Mesenchymal stem cell (in vitro differentiated cells and primary cell): Measurements from ENCODE around the gene TRAFD1.
A peak's percentile ranks its signal among the peaks of the same experiment; 100 is the strongest.

ENCODE experiments used
- DNase-seq: peaks from one replicate; pipeline ENCODE4 v3.0.0-alpha.2; 2013
- H2AFZ ChIP-seq: one replicate; pipeline ENCODE4 v1.6.1; 2013; ENCODE audit warnings: low read depth, mild to moderate bottlenecking, control low read depth, inconsistent platforms, low read length, moderate library complexity
- H2AK5ac ChIP-seq: 2 replicates; pipeline ENCODE4 v1.6.1; 2013; ENCODE audit warnings: low read length, moderate library complexity, mild to moderate bottlenecking, inconsistent platforms; ENCODE audit not compliant: severe bottlenecking
- H2BK120ac ChIP-seq: one replicate; pipeline ENCODE4 v1.6.1; 2013; ENCODE audit warnings: low read depth, mild to moderate bottlenecking, inconsistent platforms, low read length, moderate library complexity
- H2BK12ac ChIP-seq, 2 experiments: one replicate each; pipeline ENCODE4 v1.6.1; 2013; ENCODE audit warnings: inconsistent platforms in 2 of 2, low read length in 2 of 2, mild to moderate bottlenecking in 2 of 2, moderate library complexity in 2 of 2, control low read depth in 1 of 2
- H2BK15ac ChIP-seq: one replicate; pipeline ENCODE4 v1.6.1; 2013; ENCODE audit warnings: mild to moderate bottlenecking, low read depth, inconsistent platforms; ENCODE audit not compliant: poor library complexity, severe bottlenecking
- H2BK5ac ChIP-seq: 2 replicates; pipeline ENCODE4 v1.6.1; 2013; ENCODE audit warnings: low read depth, mild to moderate bottlenecking, low read length, control low read depth, inconsistent platforms; ENCODE audit not compliant: poor library complexity, severe bottlenecking
- H3K14ac ChIP-seq, 2 experiments: one replicate each; pipeline ENCODE4 v1.6.1; 2013; ENCODE audit warnings: inconsistent platforms in 2 of 2, low read length in 2 of 2, control low read depth in 1 of 2, mild to moderate bottlenecking in 1 of 2, moderate library complexity in 1 of 2
- H3K18ac ChIP-seq, 2 experiments: one replicate each; pipeline ENCODE4 v1.6.1; 2013; ENCODE audit warnings: inconsistent platforms in 2 of 2, low read length in 2 of 2, control low read depth in 1 of 2, low read depth in 1 of 2, mild to moderate bottlenecking in 1 of 2
- H3K23ac ChIP-seq, 2 experiments: one replicate each; pipeline ENCODE4 v1.6.1; 2013; ENCODE audit warnings: inconsistent platforms in 2 of 2, low read length in 2 of 2, mild to moderate bottlenecking in 2 of 2, moderate library complexity in 2 of 2, control low read depth in 1 of 2
- H3K27ac ChIP-seq: 2 replicates; pipeline ENCODE4 v1.5.1; 2013; ENCODE audit warnings: mild to moderate bottlenecking, moderate library complexity, low read length, control low read depth, inconsistent platforms; ENCODE audit not compliant: poor library complexity, severe bottlenecking
- H3K27me3 ChIP-seq, 2 experiments: 2 replicates each; pipeline versions ENCODE4 v1.6.1 to v1.7.0; 2013; ENCODE audit warnings: low read length in 2 of 2, mild to moderate bottlenecking in 2 of 2, moderate library complexity in 2 of 2, control low read depth in 1 of 2, inconsistent platforms in 1 of 2; ENCODE audit not compliant: control insufficient read depth in 1 of 2, insufficient read depth in 1 of 2
- H3K36me3 ChIP-seq, 2 experiments: 2 replicates each; pipeline versions ENCODE4 v1.6.1 to v1.7.0; 2013; ENCODE audit warnings: low read length in 2 of 2, control low read depth in 1 of 2, inconsistent platforms in 1 of 2, low read depth in 1 of 2, mild to moderate bottlenecking in 1 of 2; ENCODE audit not compliant: insufficient read depth in 2 of 2, control insufficient read depth in 1 of 2
- H3K4ac ChIP-seq, 2 experiments: one replicate each; pipeline ENCODE4 v1.6.1; 2013; ENCODE audit warnings: inconsistent platforms in 2 of 2, low read length in 2 of 2, mild to moderate bottlenecking in 2 of 2, moderate library complexity in 2 of 2, control low read depth in 1 of 2, low read depth in 1 of 2
- H3K4me1 ChIP-seq: 2 replicates; pipeline ENCODE4 v1.6.1; 2013; ENCODE audit warnings: low read depth, low read length, control low read depth; ENCODE audit not compliant: control insufficient read depth, insufficient read depth
- H3K4me2 ChIP-seq: 2 replicates; pipeline ENCODE4 v1.6.1; 2013; ENCODE audit warnings: low read length, mild to moderate bottlenecking, inconsistent platforms; ENCODE audit not compliant: poor library complexity, severe bottlenecking
- H3K4me3 ChIP-seq, 2 experiments: 2 replicates each; pipeline versions ENCODE4 v1.5.1 to v1.7.0; 2013; ENCODE audit warnings: low read length in 2 of 2, mild to moderate bottlenecking in 2 of 2, control low read depth in 1 of 2, low read depth in 1 of 2; ENCODE audit not compliant: insufficient read depth in 1 of 2
- H3K79me1 ChIP-seq: replicated peaks from 2 replicates; pipeline ENCODE4 v1.6.1; 2013; ENCODE audit warnings: mild to moderate bottlenecking, control low read depth, low read length, inconsistent platforms; ENCODE audit not compliant: poor library complexity, severe bottlenecking
- H3K9ac ChIP-seq: 2 replicates; pipeline ENCODE4 v1.7.0; 2013; ENCODE audit warnings: mild to moderate bottlenecking, low read length, moderate library complexity
- H3K9me3 ChIP-seq: 2 replicates; pipeline ENCODE4 v1.7.0; 2013; ENCODE audit warnings: mild to moderate bottlenecking, low read length; ENCODE audit not compliant: control insufficient read depth
- H4K8ac ChIP-seq: one replicate; pipeline ENCODE4 v1.6.1; 2013; ENCODE audit warnings: inconsistent platforms, mild to moderate bottlenecking, low read length, moderate library complexity
- H4K91ac ChIP-seq: one replicate; pipeline ENCODE4 v1.6.1; 2013; ENCODE audit warnings: mild to moderate bottlenecking, low read length, inconsistent platforms
- WGBS: methylation state at CpG from one replicate; pipeline ENCODE4 v1.1.7; 2013; ENCODE audit warnings: mixed read lengths; 5-methylcytosine and 5-hydroxymethylcytosine counted together

TRAFD1 gene

GRCh38 chr12:112122823-112123690 lies 2.3 kb upstream of the TRAFD1 start:
- Histone ChIP-seq H4K8ac (no peak overlapping the region), H3K4me1 (peaks cover 11% of the 10 kb centered on the region), H3K36me3 (no peaks in the 10 kb centered on the region), H2AFZ (no peak overlapping the region), H3K9ac (peak overlapping the region; percentile 67), H3K4me2 (no peak overlapping the region), H3K23ac (peak overlapping the region in 1 of 2 experiments; percentile 52), H3K9me3 (no peaks in the 10 kb centered on the region), H3K14ac (peak overlapping the region in 1 of 2 experiments; percentile 71), H2BK12ac (peak overlapping the region; percentile 84 to 90), H3K27ac (no peak overlapping the region), H2AK5ac (no peak overlapping the region), H3K4me3 (peak overlapping the region in 1 of 2 experiments; percentile 10), H2BK15ac (peak overlapping the region; percentile 93), H4K91ac (peak overlapping the region; percentile 25), H2BK5ac (no peak overlapping the region), H2BK120ac (peak overlapping the region; percentile 27), H3K18ac (peak overlapping the region; percentile 79 to 90), H3K4ac (peak overlapping the region; percentile 24 to 73), H3K79me1 (peaks cover 6% of the 10 kb centered on the region), H3K27me3 (no peaks in the 10 kb centered on the region)
- 70% methylated on average over 6 of the region's 12 CpGs for WGBS
- peak; percentile 96 for DNase-seq

- no peaks in the 10 kb centered on the region for H3K9me3 ChIP-seq
- H3K23ac ChIP-seq, result no peak overlapping the region
- no peak overlapping the region for H3K14ac ChIP-seq
- DNase-seq, result no peak
- H3K4ac ChIP-seq, result no peak overlapping the region
- peak overlapping the region in 1 of 2 experiments; percentile 94 for H3K4me3 ChIP-seq
- no peaks in the 10 kb centered on the region for H3K27me3 ChIP-seq
- no peak overlapping the region for H4K91ac ChIP-seq
- H3K27ac ChIP-seq, result peak overlapping the region; percentile 26
- no CpG with 5 or more reads among the region's 1 CpG for WGBS
- H2BK12ac ChIP-seq, result no peak overlapping the region
- no peak overlapping the region for H3K18ac ChIP-seq
- H3K4me1 ChIP-seq, result peaks cover 17% of the 10 kb centered on the region
- no peak overlapping the region for H2AFZ ChIP-seq
- peak overlapping the region; percentile 7 for H3K9ac ChIP-seq
- no peak overlapping the region for H2BK120ac ChIP-seq
- H3K4me2 ChIP-seq, result peak overlapping the region; percentile 61
- H4K8ac ChIP-seq, result no peak overlapping the region
- no peak overlapping the region for H2AK5ac ChIP-seq
- no peaks in the 10 kb centered on the region for H3K36me3 ChIP-seq
- no peak overlapping the region for H2BK5ac ChIP-seq
- no peak overlapping the region for H2BK15ac ChIP-seq
- H3K79me1 ChIP-seq, result peaks cover 6% of the 10 kb centered on the region
Measured at GRCh38 chr12:112124918-112125249, 476 bp upstream of the TRAFD1 start.

- Histone ChIP-seq H3K18ac (peak overlapping the region; percentile 94 to 99), H3K9ac (peak overlapping the region; percentile 99), H3K9me3 (no peaks in the 10 kb centered on the region), H3K4ac (peak overlapping the region in 1 of 2 experiments; percentile 89), H3K27me3 (no peaks in the 10 kb centered on the region), H4K91ac (peak overlapping the region; percentile 68), H2AFZ (peak overlapping the region; percentile 18), H4K8ac (peak overlapping the region; percentile 63), H3K14ac (peak overlapping the region; percentile 2 to 98), H2BK5ac (peak overlapping the region; percentile 47), H3K27ac (peak overlapping the region; percentile 37), H2BK15ac (peak overlapping the region; percentile 67), H3K23ac (peak overlapping the region; percentile 80 to 96), H3K4me3 (peak overlapping the region; percentile 94 to 99), H2AK5ac (no peak overlapping the region), H3K79me1 (peaks cover 6% of the 10 kb centered on the region), H2BK12ac (peak overlapping the region in 1 of 2 experiments; percentile 42), H2BK120ac (no peak overlapping the region), H3K4me1 (peaks cover 19% of the 10 kb centered on the region), H3K4me2 (peak overlapping the region; percentile 95), H3K36me3 (peaks cover 0 to 3% of the 10 kb centered on the region in 2 experiments)
- 4% methylated on average over 25 of the region's 25 CpGs for WGBS
- DNase-seq, result peak; percentile 26
Measured at GRCh38 chr12:112126000-112126438, 659 bp downstream of the TRAFD1 start.

DNA sequence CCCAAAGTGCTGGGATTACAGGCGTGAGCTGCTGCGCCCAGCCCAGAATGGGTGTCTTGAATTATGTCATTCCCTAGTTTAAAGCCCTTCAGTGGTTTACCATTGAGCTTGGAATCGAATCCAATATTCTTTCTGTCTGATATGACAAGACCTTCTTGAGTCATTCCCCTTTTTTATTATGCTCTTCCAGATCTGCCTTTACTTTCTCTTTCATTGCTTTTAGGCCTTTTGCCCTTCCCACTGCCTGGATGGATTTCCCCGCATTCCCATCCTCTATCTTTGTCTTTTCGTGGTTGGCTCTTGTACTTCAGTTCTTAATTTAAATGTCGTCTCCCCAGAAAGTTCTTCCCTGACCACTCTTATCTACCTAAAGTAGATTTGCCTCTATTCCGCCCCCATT lies 1.6 kb downstream of the TRAFD1 start:
- Histone ChIP-seq H4K8ac (no peak overlapping the region), H3K18ac (no peak overlapping the region), H2BK15ac (no peak overlapping the region), H2AFZ (no peak overlapping the region), H3K4me3 (peak overlapping the region in 1 of 2 experiments; percentile 94), H3K4ac (no peak overlapping the region), H2BK12ac (no peak overlapping the region), H3K23ac (no peak overlapping the region), H3K9ac (peak overlapping the region; percentile 99), H3K4me2 (no peak overlapping the region), H2BK5ac (no peak overlapping the region), H3K14ac (no peak overlapping the region), H3K4me1 (peaks cover 16% of the 10 kb centered on the region), H3K9me3 (no peaks in the 10 kb centered on the region), H3K36me3 (peaks cover 0 to 9% of the 10 kb centered on the region in 2 experiments), H2AK5ac (no peak overlapping the region), H2BK120ac (no peak overlapping the region), H3K27me3 (no peaks in the 10 kb centered on the region), H3K27ac (no peak overlapping the region), H4K91ac (no peak overlapping the region), H3K79me1 (peaks cover 6% of the 10 kb centered on the region)
- WGBS, result 95% methylated on average over 7 of the region's 7 CpGs
- DNase-seq, result peak; percentile 77
